Upper lobe of right lung (tissue), 1 donor: ENCODE data around the gene OPCML. TPM values are rescaled to one million over a fixed set of nuclear protein-coding genes. Genes with fewer than 3 reads are reported as not detected.

Source experiments
- ATAC-seq: fragments of 200-7000 bp; cut with Tn5 transposase; one replicate; pipeline ENCODE4 v1.9.1; 2020; ENCODE audit warnings: mild to moderate bottlenecking, moderate library complexity
- DNase-seq: peaks from one replicate; pipeline ENCODE4 v3.0.0-alpha.2; 2020
- H3K27ac ChIP-seq: fragments of 200-600 bp; one replicate; pipeline ENCODE4 v1.8.0; 2022
- H3K27me3 ChIP-seq: fragments of 200-600 bp; one replicate; pipeline ENCODE4 v1.8.0; 2022; ENCODE audit warnings: mild to moderate bottlenecking
- H3K36me3 ChIP-seq: fragments of 200-600 bp; one replicate; pipeline ENCODE4 v1.8.0; 2022
- H3K4me1 ChIP-seq: fragments of 200-600 bp; one replicate; pipeline ENCODE4 v1.8.0; 2022
- H3K4me3 ChIP-seq: fragments of 200-600 bp; one replicate; pipeline ENCODE4 v1.8.0; 2022; ENCODE audit warnings: mild to moderate bottlenecking
- H3K9me3 ChIP-seq: fragments of 200-600 bp; one replicate; pipeline ENCODE4 v1.8.0; 2022
- intact Hi-C: fragments of 100-400 bp; cut with DNase I; formaldehyde crosslinking; loops from one replicate; pipeline ENCODE4 v1.11.0; 2022
- total RNA-seq: library from RNA; stranded (reverse); fragmentation: NEBNext Ultra II Directional; extraction: Animal tissue kit (Norgen Biotek cat#: 25700); gene quantifications from one replicate; pipeline ENCODE4 v1.2.1, GENCODE V29; 2021
- TF ChIP-seq, protein P1 (sequence below): fragments of 200-600 bp; IDR thresholded peaks from one replicate; pipeline ENCODE4 v1.8.0; 2022; ENCODE audit warnings: antibody characterized with exemption
- donor health status: DM: no; HTN: yes; CAD: no; lungs with severe emphysema.

Gene OPCML
- total RNA-seq, 1 donor from 2014 or later, result not detected

DNA sequence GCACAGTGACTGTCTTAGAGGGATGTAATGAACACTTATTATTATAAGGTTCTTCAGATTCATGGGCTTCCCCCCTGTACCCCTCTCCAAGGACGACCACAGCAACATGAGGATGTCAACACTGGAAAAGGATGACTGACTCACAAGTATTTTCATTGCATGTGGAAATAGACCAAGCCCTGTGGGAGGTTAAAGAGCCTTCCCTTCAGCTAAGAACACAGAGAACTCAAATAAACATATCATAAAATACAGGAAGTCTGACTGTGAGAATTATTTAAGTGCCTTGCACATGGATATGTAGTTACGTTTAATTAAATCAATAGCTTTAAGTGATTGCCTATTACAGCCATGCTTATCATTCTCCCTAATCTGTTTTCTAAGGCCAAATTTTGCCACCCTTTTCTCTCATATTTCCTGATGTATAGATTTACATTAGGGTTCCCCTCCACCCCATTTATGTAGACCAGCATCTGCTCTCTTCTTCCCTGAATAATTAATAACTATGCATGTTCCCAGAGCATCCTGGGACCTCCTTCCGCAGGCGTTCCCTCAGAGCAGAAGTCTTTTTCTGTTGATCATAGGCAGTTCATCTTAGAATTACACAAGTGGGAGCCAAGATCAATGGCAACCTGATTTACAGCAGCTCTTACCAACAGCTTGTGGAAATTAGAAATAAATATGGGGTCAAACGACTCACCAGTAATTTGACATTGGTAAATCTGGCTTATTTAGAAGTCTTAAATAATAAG is 226.9 kb downstream of the OPCML start:
- Histone ChIP-seq H3K36me3 (no peaks in the 10 kb centered on the region), H3K27me3 (no peaks in the 10 kb centered on the region), H3K4me1 (no peaks in the 10 kb centered on the region), H3K9me3 (no peaks in the 10 kb centered on the region), H3K27ac (no peak overlapping the region), H3K4me3 (no peak overlapping the region)
- DNase-seq, result no peak
- no peak for ATAC-seq
- TF ChIP-seq, protein P1, sequence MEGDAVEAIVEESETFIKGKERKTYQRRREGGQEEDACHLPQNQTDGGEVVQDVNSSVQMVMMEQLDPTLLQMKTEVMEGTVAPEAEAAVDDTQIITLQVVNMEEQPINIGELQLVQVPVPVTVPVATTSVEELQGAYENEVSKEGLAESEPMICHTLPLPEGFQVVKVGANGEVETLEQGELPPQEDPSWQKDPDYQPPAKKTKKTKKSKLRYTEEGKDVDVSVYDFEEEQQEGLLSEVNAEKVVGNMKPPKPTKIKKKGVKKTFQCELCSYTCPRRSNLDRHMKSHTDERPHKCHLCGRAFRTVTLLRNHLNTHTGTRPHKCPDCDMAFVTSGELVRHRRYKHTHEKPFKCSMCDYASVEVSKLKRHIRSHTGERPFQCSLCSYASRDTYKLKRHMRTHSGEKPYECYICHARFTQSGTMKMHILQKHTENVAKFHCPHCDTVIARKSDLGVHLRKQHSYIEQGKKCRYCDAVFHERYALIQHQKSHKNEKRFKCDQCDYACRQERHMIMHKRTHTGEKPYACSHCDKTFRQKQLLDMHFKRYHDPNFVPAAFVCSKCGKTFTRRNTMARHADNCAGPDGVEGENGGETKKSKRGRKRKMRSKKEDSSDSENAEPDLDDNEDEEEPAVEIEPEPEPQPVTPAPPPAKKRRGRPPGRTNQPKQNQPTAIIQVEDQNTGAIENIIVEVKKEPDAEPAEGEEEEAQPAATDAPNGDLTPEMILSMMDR, result no peak
- intact Hi-C loops, result no loop called here

DNA sequence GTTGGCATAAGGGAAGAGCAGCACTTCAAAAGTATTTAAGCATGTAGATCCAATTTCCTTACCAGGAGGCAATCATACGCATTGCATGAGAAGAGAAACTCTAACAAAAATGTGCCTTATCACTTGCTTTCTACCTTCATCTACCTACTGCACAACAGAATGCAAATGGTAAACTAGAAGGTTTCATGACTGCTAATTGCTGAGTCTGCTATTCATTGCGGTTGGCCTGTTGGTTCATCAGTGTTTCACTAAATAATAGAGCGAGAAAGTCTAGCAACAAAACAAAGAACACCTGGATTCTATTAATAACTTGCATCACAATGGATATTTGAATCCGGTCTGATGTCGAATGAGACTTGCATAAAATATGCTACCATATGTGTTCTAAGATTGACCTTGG is 229.0 kb downstream of the OPCML start:
- no peak overlapping the region for H3K27ac ChIP-seq
- ATAC-seq (no peak), DNase-seq (no peak)
- no peaks in the 10 kb centered on the region for H3K4me1 ChIP-seq
- H3K27me3 ChIP-seq, result no peaks in the 10 kb centered on the region
- intact Hi-C loops, result no loop called here
- H3K9me3 ChIP-seq, result no peaks in the 10 kb centered on the region
- H3K4me3 ChIP-seq, result no peak overlapping the region
- no peaks in the 10 kb centered on the region for H3K36me3 ChIP-seq
- TF ChIP-seq, protein P1, result no peak

DNA sequence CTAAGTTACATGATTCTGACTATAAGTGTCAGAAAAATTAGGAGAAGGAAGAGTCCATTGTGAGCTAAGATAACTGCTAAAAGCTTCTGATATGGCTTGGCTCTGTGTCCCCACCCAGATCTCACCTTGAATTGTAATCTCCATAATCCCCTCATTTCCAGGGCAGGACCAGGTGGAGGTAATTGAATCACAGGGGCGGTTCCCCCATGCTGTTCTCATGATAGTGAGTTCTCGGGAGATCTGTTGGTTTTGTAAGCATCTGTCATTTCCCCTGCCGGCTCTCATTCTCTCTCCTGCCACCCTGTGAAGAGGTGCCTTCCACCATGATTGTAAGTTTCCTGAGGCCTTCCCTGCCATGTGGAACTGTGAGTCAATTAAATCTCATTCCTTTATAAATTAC is 230.2 kb downstream of the OPCML start:
- Histone ChIP-seq H3K9me3 (no peaks in the 10 kb centered on the region), H3K27me3 (no peaks in the 10 kb centered on the region), H3K4me3 (no peak overlapping the region), H3K4me1 (no peaks in the 10 kb centered on the region), H3K27ac (no peak overlapping the region), H3K36me3 (no peaks in the 10 kb centered on the region)
- intact Hi-C loops, result no loop called here
- ATAC-seq (no peak), DNase-seq (no peak)
- TF ChIP-seq, protein P1, result no peak

DNA sequence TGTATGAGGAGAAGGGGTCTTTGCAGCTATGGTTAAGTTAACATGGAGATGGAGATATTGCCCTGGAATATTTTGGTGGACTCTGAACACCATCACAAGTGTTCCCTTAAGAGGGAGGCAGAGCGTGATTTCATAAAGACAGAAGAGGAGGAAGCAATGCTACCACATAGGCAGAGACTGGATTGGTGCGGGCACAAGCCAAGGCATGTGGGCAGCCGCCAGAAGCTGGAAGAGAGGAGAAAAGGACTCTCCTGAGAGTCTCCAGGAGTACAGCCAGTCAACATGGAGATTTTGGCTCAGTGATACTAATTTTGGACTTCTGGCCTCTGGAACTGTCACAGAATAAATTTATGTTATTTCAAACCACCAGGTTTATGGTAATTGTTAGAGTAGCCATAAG is 231.6 kb downstream of the OPCML start:
- Histone ChIP-seq H3K36me3 (no peaks in the 10 kb centered on the region), H3K27me3 (no peaks in the 10 kb centered on the region), H3K27ac (no peak overlapping the region), H3K9me3 (no peaks in the 10 kb centered on the region), H3K4me1 (no peaks in the 10 kb centered on the region), H3K4me3 (no peak overlapping the region)
- intact Hi-C loops, result no loop called here
- TF ChIP-seq, protein P1, result no peak
- ATAC-seq (no peak), DNase-seq (no peak)

DNA sequence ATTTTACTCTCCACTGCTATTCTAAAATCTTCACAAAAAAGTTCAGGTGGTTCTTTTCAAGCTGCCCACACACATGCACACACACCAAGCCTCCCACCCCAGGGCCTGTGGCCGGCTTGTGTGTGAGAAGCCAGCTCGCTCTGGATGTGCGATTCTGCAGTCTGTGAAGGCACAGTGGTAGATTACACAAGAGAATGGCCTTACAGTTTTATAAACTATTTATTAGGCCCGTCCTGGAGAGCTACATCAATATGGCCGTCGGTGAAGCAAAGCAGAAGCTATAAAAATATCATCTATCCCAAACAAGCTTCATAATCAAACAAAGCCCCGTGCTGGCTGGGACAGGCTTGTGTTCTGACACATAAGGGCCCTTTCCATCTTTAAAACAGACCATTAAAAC is 240.5 kb downstream of the OPCML start:
- no peak for ATAC-seq
- H3K27ac ChIP-seq, result no peak overlapping the region
- intact Hi-C loops, result no loop called here
- H3K9me3 ChIP-seq, result no peaks in the 10 kb centered on the region
- H3K4me1 ChIP-seq, result no peaks in the 10 kb centered on the region
- no peaks in the 10 kb centered on the region for H3K27me3 ChIP-seq
- no peaks in the 10 kb centered on the region for H3K36me3 ChIP-seq
- H3K4me3 ChIP-seq, result no peak overlapping the region
- DNase-seq, result no peak
- TF ChIP-seq, protein P1, result no peak

DNA sequence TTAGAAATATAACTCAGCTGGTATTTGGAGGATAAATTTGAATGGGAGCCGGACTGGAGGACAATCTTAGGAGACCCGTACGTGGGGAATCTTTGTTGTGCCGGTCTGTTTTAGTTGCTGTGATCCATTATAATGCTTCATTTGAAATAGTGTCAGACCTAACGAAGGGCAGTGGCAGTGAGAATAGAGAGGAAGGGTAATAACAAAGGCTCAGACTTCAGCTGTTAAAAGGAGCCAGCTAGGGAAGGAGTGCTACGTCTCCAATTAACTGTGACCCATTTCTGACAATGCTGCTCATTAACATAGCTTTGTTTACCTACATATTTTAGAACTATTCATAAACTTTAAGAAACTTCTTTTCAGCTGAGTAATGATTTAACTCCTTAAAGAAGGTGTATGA is 246.9 kb downstream of the OPCML start:
- Histone ChIP-seq H3K4me3 (no peak overlapping the region), H3K9me3 (no peaks in the 10 kb centered on the region), H3K27me3 (no peaks in the 10 kb centered on the region), H3K27ac (no peak overlapping the region), H3K4me1 (no peaks in the 10 kb centered on the region), H3K36me3 (no peaks in the 10 kb centered on the region)
- intact Hi-C loops, result no loop called here
- TF ChIP-seq, protein P1, result no peak
- DNase-seq, result no peak
- ATAC-seq, result no peak
